Stimulated activated CD8-positive, alpha-beta memory T cell treated with anti-CD3 and anti-CD28 coated beads, Interleukin-15, amount 100 ng/mL, for 1 hour (primary cell): Measurements from ENCODE around the gene CTNND2.

Source experiments
- DNase-seq: peaks from one replicate; pipeline ENCODE4 v3.0.0-alpha.2; 2020; ENCODE audit warnings: low read depth

Gene CTNND2, protein sequence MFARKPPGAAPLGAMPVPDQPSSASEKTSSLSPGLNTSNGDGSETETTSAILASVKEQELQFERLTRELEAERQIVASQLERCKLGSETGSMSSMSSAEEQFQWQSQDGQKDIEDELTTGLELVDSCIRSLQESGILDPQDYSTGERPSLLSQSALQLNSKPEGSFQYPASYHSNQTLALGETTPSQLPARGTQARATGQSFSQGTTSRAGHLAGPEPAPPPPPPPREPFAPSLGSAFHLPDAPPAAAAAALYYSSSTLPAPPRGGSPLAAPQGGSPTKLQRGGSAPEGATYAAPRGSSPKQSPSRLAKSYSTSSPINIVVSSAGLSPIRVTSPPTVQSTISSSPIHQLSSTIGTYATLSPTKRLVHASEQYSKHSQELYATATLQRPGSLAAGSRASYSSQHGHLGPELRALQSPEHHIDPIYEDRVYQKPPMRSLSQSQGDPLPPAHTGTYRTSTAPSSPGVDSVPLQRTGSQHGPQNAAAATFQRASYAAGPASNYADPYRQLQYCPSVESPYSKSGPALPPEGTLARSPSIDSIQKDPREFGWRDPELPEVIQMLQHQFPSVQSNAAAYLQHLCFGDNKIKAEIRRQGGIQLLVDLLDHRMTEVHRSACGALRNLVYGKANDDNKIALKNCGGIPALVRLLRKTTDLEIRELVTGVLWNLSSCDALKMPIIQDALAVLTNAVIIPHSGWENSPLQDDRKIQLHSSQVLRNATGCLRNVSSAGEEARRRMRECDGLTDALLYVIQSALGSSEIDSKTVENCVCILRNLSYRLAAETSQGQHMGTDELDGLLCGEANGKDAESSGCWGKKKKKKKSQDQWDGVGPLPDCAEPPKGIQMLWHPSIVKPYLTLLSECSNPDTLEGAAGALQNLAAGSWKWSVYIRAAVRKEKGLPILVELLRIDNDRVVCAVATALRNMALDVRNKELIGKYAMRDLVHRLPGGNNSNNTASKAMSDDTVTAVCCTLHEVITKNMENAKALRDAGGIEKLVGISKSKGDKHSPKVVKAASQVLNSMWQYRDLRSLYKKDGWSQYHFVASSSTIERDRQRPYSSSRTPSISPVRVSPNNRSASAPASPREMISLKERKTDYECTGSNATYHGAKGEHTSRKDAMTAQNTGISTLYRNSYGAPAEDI (N-terminal part only)

DNA sequence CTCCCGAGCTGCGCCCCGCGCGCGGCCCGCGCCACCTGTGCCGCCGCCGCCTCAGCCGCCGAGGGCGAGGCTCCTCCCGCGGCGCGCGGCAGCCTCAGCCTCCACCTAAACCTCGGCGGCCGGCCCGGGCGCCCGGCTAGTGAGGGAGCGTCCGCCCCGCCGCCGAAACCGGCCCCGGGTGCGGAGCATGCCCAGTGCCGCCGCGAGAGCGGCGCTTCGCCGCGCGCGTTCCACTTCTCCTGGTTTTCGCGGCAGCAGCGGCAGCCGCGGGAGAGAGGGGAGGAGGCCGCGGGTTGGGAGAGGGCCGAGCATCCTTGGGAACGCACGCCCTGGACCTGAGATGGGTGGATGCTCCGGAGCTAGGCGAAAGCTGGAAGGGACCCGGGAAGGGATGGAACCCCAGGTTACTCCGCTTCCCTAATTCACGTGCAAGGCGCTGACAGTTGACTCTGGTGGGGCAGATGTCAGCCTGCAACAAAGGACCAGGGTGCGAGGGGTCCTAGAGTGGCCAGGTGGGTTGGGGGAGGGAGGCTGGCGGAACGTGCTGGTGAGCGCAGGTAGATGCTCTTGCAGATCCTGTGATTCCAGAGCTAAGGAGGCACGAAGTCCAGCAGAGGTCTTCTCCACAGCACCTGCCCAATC is at the start of gene CTNND2:
TSS of gene CTNND2 (minus strand) at position 182 of the 642 bp plus-strand sequence. CDS start 593 bp downstream, outside the sequence.
- no peak for DNase-seq

DNA sequence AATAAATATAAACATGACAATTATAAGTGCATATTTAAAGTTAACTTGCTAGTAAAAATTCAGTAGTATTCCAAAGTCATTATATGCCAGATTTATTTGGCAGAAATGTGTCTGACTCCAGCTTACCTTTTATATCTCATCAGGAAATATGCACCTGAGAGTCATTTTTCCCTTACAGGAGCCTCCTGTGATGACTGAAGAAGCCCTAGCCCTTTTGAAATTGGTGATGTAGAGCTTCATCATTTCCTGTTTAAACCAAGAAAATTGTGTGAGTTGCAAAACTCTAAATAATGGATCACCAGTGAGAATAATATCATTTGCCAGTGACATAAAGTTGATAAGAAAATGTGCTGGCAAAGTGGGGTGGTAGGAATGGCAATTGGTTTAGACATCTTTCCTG is 42.1 kb upstream of the CTNND2 start:
- no peak for DNase-seq

DNA sequence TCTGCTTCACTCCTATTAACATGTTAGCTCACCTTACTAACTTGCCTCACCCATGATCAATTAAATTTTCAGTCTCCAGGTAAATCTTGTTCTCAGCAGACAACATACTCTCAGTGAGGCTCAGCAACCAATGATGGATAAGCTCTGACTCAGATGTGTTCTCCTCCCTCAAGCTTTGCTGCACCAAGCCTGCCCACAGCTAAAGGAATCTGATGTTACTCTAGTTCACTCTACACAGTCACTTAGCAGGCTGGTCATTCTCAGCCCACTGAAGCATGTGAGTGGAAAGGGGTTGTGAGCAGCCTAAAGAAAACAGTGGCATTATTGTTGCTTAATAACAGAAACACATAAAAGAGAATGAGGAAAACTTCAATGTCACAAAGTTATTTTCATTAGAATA is 37.3 kb upstream of the CTNND2 start:
- DNase-seq: no peak

DNA sequence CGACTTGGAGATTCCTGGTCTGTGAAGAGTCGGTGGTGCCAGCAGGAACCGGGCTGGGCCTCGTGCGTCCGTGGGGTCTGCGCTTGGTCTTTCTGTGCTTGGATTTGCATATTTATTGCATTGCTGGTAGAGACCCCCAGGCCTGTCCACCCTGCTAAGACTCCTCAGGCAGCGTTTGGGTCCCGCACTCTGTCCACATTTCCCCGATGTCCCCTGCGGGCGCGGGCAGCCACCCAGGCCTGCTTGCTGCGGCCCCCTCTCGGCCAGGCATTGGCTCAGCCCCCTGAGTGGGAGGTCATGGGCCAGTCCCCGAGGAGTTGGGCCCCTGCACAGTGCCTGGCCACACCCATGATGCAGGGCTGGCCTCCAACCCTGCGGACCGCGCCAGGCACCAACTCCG is 27.4 kb upstream of the CTNND2 start:
- no peak for DNase-seq

DNA sequence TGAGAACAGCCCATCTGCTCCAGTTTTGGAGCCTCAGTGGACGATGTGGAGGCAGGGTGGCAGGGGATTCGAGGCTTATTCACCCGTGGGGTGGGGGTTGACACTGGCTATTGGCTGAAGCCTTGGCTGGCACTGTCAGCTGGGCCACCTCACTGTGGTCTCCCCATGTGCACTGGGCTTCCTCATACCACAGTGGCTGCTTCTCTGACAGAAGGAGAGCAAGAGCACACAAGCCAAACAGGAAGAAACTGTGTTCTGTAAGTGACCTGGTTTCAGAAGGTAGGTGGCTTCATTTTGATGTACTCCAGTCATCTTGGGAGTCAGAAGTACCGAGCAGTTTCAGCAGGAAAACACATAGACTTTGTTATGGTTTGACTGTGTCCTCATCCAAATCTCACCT is 24.7 kb upstream of the CTNND2 start:
- no peak for DNase-seq

DNA sequence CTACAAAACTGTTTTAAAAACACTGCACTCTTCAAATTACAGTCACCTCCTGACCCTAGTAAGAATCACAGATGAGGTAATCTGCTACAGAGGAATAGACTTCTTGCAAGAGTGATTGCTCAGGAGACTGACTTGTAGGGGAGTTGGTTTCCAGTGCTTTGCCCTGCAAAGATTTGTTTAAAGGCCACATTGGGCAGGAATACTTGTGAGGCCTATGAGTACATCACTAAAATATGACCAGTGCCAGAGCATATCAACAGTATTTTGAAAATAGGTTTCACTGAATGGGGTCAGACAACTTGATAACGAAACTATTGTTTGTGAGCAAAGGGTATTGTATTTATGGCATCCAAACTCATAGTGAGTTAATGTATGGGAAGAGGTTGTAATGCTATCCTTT is 21.5 kb upstream of the CTNND2 start:
- no peak for DNase-seq

DNA sequence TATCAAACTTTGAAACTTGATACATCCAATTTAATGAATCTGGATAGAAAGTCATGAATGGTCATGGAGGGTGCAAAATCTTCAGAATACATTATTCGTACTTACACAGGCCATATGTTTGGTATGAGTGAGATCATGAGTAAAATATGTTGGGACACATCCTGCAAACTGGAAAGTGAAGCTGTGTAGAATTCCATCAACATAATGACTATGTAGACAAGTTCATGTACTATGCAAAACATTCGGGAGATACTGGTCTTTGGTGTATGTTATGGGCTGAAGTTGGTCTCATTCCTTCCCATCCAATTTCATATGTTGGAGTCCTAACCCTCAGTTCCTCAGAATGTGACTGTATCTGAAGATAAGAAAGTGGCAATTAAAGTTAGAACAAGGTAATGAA is 18.1 kb upstream of the CTNND2 start:
- DNase-seq: no peak

DNA sequence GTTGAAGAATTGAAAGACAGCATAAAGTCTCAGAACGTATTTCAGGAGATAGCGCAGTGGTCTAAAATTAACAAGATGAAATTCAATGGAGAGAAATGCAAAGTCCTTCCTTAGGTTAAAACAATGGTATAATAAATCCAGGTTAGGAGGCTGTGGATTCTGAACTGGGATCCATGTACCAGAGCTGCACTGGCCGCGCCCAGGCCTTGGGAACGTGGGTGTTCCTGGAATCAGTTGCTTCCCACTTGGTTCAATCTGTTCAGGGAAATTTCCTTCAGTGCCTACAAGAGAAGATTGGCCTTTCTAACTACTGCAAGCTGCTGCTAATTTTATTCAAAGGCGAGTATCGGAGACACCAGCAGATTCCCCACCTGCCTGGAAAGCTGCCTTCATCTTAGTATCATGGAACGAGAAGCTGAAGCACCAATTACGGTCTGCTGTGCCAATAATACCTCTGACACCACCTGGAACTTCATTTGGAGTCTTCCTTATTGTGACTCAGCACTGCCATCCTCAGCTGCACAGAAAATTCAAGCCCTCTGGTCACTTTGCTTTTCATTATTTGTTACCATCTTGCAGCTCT is 14.3 kb upstream of the CTNND2 start:
- DNase-seq: no peak

DNA sequence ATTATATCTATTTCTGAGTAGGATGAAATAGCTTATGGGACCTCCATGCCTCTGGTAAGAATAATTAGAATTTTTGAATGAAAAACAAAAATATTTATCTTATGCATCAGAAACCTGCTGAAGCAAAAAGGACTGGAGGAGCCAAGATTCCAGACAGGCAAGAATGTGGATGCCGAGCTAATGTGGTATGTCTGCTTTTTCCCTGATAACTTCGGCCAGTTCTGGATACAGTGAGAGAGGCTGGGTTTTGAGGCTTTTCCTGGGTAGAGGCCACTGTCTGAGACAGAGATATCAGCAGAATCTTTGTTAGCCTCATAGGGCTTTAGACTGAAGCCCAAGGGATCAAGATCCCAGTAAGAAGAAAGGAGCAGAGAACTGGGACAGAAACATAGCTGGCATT is 5.2 kb upstream of the CTNND2 start:
- DNase-seq: no peak

DNA sequence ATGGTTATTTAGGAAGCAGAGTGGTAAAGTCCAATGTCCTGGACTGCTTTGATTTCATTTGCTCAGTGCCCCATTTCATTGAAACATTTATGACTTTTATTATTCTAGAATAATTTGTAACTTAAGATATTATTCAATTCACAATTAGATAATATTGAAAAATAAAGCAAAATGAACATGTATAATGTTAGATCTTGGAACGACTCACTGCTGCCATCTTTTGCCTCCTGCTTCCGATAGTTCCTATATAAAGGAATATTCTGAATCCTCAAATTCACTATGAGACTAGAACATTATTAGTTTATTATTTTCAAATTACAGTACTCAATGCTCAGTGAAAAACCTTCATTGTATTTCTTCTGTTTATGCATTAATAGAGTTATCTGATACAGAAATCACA is 2.3 kb upstream of the CTNND2 start:
- no peak for DNase-seq

DNA sequence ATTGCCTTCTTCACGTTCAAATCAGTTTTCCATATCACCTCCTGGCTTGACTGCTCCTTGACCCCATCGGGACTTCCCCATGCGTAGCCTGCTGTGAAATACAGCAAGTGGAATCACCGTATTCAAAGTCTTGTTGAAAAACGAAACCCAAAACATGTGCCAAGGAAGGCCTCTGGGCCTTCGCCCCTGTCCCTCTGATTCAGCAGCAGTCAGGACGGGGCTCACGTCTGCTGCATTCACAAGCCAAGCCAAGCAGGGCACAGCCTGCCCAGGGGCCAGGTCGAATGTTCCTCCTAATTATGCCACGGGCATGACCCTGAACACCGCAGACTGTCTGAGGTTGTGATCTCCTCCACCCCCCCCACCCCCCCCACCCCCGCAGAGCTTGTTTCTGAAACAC is 960 bp upstream of the CTNND2 start:
- DNase-seq: no peak

DNA sequence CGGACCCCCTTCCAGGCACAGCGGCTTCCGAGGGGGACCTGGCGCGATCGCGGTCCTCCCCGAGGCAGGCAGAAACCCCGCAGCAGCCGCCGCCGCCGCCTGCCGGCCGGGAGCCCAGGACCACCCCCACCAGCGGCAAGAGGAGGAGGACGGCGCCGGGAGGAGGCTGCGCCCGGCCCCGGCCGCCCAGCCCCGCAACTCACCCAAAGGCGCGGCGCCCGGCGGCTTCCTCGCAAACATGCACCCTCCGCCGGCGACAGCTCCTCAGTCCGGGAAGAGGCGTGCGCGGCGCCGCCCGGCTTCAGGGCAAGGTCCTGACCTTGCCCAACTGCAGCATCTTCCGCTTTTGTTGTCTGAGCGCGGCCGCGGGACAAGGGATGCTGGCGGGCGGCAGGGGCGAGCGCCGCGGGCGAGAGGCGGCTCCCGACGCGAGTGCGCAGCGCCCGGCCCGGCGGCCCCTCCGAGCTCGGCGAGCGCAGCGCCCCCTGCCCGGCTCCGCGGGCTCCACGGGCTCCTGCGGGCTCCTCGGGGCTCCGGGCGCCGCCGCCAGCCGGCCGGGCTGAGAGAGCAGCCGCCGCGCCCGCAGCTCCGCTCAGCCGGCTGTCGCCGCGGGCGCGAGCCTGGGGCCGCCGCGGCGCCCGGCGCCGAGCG is 507 bp downstream of the CTNND2 start:
- DNase-seq: no peak

DNA sequence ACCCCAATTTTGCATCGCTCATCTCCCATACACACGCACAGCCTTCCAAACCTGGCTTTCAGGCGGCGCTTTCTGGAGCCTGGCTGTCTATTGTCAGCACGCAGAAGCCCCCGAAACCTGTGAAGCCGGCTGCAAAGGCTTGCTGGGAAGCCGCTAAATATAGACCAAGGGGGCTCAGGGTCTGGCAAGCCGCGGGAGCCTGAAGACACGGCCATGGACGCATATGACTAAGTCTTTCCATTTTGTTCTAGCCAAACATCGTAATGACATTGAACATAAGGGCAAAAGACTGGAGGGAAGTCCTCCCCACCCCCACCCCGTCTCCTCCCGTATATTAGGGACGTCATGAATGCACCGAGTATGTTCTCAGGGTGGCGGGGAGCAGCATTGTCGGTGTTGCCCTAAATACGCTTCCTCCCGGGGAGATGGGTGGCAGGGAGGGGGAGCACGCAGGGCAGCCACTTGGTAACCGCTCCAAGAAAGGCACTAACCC is 1.1 kb downstream of the CTNND2 start:
- no peak for DNase-seq

DNA sequence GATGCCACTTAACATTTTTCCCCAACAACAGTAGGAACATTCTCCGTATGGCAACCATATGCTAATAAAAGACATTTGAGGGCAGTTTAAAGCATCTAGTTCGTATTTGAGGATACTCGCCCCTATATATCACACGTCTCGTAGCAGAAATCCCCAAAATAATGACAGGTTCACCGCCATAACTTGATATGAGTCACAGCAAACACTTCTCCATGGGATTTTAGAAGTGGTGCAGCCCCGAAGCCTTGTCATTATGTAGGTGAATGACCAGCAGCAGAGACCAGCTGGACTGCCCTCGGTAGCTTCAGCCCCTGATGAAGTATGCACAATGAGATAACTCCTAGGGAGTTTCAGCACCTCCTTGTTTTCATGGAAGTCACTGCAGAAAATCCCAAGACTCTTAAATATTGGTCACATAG is 2.0 kb downstream of the CTNND2 start:
- DNase-seq: no peak

DNA sequence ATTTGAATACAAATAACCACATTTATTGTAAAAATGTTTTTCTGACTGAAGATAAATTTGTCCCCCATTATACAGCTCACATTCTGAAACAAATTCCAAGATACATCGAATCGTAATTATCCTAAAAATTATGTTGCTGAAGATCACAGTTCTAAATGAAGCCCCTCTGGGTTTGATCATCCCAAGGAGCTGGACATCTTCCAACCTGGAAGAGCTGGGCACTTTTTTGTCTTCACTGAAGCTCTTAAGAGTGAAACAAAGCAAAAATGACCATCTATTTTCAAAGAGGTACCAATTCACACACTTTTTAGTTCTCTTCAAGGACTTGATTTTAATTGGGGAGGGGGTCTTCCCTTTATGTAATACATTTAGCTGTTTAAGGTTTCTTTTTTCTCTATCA is 5.5 kb downstream of the CTNND2 start:
- no peak for DNase-seq

DNA sequence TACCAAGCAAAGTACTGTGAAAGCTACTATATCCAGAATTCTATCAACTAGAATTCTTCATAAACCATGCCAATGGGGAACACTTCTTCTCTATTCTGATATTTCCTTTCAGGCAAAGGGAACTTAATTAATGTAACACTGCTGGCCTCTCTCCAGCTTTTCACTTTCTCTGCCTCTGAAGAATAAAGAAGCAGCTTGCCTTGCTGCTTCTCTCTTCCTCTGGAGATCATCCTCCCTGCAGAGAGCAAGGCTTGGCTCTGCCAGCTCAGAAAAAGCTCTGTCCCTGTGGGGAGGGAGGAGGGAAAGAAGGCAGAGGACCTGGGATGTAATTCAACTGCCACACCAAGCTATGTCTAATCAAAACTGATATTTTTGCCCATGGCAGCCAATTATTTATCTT is 6.5 kb downstream of the CTNND2 start:
- no peak for DNase-seq

DNA sequence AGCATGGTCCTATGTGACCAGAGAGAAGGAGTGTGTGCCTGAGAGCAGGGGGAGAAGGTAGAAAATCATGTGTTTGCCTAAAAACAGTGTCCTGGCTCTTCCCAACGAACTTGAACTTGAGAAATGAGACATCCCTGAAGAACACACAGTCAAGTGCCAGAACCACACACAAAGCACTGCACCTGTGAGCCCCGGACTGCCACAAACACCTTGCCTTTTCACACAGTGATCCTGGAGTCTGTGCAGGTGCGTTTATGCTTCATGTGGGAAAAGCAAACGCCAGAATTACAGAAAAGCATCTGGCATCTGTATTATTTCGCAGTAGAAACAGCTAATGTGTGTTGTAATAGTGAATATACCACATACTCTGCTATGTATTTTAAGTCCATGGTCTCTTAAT is 9.3 kb downstream of the CTNND2 start:
- DNase-seq: no peak

DNA sequence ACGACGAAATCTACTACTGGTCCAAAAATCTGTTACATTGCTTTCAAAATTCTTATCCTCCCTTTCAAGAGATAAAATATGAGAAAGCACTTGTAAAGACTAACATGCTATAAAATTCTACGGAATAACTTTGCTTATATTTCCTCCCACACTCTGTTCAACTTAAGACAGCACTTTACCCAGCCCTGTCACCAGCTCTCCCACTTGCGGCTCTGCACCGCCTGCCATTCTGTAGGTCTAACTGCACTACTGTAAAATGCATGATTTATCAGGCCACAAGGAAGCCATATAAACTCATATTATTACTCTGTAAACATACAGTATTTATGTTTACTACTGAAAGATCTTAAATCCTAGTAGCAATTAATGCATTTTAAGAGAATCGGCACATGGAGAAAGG is 11.4 kb downstream of the CTNND2 start:
- no peak for DNase-seq

DNA sequence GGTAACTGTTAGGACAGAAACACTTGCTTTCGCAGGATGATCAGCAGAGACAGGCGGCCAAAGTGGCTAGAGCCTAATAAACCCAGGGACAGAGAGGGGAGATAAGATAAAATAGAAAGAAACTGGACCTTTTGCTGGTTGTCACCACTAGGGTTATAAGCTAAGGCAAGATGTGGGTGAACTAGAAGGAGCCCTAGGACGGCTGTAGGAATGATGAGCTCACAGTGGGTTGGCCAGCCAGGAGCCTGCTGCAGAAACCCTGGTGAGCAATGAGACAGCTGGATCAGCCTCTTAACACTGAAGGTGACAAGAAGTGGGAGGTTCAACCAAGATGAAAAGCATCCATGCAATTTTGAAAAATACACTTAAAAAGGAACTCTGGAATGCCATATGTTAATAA is 13.5 kb downstream of the CTNND2 start:
- no peak for DNase-seq

DNA sequence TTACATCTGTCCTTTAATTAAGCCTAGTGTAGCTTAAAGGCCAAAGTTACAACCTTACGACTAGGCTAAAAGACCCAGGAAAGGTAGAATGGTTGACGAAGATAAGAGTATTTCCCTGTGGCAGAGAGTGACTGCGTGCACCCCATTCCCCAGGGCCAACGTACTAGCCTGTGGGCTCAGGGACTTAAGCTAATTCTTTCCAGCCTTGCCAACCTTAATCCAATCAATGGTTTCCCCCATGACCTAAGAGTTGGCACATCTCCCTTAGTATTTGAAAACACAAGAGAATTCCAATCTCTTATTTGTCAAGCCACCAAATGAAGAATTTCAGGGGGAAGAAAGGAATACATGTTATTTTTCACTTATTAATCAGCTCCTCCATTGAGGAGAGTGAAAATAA is 16.0 kb downstream of the CTNND2 start:
- no peak for DNase-seq

DNA sequence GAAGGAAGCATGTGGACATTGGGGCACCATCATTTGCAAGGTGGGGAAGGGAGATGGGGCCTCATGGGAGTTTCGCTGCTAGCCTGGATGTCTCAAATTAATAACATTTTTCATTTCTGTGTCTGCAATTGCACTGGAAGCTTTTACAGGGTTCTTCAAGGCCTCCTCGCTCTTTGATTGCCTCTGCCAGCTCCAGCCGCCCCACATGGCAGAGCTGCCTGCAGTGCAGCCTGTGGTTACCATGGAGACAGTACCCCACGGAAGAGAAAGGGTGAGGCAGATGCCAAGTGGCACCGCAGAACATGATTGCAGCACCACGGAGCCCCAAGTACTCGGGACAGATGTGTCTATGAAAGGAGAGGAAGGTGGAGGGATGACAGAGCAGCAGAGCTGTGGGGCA is 25.4 kb downstream of the CTNND2 start:
- no peak for DNase-seq
